ENCODE data around the gene ARHGAP27.
"Not testable (repeated sequence)": the region's sequence is repeated elsewhere in the genome, so short reads cannot be mapped to it uniquely, and the experiment has no call there.

The ARHGAP27 gene

DNA sequence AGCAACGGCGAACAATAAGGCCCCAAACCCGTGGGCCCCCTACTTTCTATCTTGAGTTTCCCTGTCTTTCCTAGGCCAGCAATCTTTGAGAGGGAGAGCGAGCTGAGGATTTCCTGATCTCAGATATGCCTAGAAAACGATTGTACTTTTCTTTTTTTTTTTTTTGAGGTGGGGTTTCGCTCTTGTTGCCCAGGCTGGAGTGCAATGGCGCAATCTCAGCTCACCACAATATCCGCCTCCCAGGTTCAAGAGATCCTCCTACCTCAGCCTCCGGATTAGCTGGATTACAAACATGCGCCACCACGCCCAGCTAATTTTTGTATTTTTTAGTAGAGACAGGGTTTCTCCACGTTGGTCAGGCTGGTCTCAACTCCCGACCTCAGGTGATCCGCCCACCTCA, 15.0 kb upstream of the ARHGAP27 start:
- not testable (repeated sequence) for DNase-seq

DNA sequence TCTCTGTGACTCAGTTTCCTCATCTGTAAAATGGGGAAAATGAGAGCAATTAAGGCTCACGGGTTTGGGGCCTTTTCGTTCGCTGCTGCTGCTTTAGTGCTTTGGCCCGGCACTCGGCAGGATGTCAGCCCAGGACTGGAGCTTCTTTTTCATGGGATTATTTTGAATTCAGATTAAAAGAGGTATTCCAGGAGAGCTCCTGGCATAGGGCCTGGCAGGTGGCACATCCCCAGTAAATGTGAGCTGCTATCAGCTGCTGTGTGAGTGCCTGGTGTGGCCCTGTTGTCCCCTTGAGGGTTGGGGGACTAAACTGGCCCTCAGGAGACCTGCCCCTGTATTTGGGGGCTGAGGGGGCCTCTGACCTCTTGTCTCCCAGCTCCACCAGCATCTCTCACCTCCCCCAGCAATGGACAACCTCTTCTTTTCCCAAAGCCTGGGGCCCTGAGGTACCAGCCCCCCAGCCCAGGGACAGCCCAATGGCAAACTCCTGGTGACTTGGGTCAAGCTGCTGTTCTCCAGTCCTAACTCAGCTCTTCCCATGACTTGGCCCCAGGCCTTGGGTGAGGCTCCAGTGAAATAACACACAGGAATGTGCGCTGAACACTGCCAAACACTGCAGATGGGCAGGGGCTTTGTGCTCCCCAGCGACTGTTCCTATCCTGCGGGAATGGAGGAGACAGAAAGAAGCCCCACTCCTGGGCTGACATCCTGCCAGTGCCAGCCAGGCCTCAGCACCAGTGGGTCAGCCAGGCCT, 14.4 kb upstream of the ARHGAP27 start:
- not testable (repeated sequence) for DNase-seq

DNA sequence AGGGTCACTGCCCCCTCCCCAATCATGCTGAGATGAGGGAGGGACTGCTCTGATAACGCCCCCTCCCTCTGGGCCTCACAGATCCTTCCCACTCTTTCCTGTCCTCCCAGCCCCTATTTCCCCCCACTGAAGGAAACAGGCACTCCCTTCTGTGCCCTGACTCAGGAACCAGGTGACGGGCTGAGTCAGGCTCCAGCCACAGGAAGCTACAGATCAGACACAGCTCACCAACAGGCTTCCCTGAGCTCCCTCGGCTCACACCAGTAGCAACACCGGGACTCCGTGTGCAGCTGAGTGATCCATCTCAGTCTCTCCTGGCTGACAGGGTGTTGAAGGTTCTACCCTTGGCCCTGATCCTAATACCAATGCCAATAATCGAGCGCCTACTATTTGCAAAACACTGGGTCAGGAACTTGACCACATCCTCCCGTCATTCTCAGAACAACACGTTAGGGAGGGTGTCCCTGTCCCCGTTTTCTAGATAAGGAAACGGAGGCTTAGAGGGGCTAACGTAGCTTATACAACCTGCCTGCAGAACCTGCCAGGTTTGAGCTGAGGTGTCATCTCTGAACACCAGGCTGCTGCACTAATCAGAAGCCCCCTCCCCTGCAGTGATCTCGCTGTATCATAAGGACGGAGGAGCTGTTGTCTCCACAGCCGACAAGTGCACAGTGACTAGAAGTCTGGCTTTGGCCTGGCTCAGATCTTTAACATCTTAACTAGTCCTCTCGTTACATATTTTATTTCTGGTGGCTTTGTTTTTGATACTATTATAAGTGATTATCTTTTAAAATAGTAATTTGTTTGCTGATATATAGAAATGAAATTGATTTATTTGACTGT, 13.5 kb upstream of the ARHGAP27 start:
- DNase-seq, result not testable (repeated sequence)

DNA sequence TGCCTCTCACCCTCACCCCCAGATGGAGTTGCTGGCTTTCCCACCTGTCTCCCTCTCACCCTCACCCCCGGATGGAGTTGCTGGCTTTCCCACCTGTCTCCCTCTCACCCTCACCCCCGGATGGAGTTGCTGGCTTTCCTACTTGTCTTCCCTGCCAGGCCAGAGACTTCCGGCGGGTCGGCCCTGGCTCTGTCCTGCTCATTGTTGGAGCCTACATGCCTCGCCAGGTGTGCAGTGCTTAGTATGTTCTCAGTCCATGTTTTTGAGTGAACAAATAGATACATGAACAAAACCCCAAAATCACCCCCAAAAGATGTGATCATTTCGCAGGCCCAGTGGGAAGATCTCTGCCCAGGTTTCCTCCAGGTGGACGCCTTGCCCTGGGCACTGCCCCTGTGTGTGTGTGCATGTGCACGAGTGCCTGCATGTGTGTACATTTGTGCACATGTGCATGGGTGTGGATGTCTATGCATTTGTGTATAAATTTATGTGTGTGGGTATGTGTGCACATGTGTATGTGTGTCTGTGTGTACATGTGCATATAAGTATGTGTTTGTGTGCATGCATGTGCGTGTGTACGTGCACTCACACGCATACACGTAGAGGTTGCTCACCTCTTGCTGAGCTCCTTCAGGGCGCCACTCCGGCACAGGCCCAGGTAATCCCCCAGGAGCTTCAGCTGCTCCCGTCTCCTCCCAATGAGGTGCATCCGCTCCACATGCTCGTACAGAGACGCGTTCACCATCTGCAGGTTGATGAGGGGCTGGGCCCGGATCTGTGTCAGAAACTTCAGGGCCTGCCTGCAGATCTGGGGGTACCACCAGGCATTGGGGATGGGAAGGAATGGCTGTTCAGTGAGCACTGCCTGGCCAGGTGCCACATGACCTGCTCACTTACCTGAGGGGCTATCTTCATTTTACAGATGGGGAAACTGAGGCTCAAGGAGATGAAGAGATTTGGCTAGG, 12.5 kb upstream of the ARHGAP27 start:
- not testable (repeated sequence) for DNase-seq

DNA sequence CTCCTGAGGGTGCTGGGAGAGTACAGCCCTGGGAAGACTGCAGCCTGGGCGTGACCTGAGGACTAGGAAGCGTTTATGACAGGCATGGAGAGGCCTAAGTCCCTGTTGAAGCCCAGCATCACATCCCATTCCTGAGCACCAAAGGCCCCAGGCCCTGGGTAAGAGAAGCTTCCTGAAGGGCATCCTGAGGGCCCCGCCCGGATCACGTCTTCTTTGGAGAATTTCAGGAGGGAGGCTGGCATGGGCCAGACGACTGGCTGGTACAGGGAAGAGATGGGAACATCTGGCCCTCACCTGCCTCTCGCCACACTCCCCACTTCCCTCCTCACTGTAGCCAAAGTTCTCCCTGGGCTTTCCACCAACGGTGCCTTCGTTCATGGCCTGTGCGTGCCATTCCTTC, 11.6 kb upstream of the ARHGAP27 start:
- DNase-seq, result not testable (repeated sequence)

DNA sequence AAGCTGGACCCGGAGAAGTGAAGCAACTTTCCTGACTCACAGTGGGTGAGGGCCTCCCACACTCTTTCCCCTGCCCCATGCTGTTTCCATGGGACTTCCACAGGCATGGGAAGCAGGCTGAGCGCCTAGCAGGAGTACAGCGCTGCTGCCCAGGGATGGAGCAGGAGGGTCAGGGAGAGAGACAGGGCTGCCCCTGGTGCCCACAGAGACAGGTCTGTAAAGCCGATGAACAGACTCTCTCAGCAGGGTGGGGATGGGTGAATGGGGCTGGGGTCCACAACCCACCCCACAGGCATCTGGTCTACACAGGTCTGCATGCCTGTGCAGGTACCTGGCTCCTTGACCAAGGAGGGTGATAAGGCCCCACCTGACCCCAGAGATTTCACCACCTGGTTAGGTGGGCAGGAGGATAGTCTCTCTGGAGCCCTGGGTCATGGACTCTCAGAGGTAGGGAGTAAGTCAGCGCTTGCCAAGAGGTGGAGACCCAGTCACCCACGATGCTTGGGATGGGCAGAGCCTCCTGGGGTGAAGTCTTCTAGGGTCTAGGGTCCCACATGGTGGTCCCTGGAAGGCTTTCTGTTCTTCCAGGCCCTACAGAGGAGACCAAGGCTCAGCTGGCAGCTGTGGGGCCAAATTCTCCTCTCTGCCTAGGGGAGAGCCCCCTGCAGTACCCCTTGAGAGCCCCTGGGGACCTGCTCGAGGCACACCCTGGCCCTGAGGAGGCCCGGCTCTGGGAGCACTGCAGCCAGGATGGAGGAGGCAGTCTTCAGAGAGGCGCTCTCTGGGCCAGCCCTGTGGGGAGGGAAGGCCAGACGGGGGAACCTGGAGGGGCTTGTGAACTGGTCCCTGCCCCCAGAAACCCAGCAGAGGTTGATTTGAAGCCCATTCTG, 10.9 kb upstream of the ARHGAP27 start:
- DNase-seq, result not testable (repeated sequence)

DNA sequence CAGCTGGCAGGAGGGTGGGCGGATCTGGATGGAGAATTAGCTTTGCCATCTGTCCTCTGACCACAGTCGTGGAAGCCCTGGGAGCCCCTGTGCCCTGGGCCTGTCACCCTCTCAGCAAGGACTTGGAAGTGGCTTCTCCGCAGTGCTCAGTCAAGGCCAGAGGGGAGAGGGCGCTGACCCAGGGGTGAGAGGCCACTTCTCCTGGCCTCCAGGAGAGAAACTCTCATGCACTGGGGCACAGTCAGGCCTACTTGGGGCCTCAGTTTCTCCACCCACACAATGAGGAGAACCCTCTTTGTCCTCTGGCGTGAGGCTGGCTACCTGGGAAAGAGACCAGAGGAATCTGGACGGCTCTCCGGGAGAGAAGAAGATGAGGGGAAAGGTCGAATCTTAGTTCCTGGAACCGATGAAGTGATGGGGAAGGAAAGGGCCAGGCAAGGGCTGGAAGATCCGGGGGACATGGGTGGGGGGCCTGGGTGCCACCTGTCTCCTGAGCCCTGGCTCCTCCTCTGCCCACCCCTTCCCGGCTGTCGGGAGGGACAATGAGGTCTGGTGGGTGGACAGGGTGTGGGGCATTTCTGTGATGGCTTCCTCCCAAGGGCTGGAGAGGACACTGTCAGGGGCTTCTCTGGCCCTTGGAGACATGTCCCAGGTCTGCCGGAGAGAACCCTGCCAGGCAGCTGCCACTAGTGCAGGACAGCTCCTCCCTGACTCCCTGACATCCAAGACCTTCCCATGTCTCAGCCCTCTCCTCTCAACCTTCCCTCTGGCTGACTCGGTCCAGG, 9.0 kb upstream of the ARHGAP27 start:
- DNase-seq, result no peak

DNA sequence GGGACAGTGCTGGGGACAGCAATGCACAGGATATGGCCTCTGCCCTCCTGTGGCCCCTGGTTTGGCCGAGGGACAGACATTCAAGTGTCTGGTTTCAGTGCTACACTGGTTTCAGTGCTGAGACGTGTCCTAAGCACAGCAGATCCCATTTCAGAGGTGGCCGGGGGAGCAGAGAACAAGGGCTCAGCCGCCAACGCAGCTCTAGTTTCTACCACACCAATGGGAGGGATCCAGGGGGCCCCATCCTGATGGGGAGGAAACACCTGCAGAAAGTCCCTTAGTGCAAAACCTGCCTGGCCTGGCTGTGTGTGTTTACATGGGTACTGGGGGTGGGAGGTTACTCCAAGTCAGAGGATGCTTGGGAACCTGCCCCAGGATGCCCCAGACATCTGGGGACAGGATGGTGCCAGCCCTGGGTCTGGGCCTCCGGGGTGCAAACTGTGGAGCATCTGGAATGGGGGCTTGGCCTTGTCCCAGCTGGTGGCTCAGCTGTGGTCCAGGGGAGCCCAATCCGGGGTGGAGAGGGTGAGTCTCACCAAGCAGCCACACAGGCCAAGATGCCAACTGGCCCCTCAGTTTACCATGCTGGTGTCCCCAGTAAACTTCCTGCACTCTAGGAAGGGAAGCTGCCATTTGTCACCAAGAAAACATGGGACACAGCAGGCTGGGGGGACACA, 8.3 kb upstream of the ARHGAP27 start:
- not testable (repeated sequence) for DNase-seq

DNA sequence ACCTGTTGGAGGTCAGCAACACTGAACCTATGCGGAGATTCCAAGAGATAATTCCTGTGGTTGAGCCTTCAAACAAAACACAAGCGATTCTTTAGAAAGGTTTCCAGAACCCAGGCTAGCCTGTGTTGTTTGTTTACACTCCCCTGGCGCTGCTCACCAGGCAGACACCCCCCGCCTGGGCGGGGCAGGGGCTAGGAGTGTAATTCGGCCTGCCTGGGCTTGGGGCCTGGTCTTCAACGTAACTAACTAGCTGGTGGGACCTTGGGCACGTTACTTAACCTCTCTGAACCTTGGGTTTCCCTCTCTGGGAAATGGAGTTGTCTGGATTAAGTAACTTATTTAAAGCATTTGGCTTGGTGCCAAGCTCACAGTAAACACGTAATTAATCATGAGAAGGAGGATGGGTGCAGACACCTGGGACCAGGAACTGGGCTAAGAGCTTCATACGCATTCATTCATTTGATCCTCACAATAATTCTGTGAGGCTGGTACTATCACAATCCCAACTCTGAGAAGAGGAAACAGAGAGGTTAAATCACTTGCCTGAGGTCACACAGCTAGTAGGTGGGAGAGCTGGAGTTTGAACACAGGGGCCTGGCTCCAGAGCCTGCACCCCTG, 7.6 kb upstream of the ARHGAP27 start:
- no peak for DNase-seq

DNA sequence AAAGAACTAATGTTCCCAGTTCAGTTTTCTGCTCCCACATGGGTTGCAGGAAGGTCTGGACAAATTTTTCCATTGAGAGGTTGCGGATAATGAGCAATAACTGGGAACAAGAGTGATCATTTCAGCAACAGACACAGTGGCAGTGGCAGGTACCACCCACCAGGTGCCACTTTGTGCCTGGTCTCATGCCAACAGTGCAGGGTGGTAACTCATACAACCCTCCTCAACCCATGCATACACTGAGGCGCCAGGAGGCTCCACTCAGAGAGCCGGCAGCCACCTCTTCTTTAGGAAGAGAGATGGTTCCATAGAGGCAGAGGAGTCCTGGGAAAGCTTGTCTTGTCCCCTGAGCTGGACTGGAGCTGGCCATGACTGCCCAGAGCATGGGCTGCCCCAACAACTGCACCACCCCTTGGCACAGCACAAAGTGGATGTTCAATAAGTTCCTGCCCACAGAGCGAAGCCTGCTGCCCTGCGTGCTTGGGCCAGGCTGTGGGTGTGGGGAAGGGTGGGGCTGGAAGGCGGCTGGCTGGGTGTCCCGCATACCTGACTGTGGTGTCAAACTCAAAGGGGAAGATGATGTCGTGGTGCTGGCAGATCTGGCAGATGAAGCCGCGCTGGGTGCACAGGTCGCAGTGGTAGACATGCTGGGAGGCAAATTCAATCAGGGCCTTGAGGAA, 6.4 kb upstream of the ARHGAP27 start:
- DNase-seq, result peak in 4 of 56 donors; percentile 13 to 31 (median 14)

DNA sequence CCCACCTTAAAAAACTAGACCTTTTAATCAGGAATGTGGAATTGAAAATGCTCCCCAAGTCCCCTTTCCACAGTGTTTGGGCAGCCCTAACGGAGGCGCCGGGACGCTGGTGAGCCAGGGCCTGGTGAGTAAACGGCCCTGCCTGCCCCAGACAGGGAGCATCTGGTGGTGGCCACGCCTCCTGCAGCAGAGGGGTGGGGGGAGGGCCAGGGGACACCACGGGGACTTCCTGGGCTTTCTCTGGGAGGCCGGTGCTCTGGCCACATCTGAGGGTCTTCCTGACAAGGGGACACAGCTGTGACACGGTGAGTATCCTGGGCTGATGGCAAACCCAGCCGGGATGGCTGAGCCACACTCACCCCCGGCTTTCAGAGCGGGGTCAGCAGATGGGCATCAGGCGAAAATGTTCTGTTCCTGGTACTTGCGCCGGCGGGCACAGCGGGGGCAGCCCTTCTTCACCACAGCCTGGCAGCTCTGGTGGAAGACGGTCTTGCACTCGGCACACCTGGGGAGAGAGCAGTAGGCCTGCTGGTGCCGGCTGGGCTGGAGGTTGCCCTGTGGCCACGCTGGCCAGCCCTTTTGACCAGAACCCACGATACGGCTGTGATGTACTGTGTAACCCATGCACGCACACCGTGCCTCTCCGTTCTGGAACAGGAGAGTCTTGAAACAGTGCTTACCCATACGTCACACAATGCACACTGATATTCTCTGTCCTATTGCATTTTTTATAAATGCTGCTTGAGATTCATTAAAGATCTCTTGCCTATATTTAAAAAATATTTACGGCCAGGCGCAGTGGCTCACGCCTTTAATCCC, 5.0 kb upstream of the ARHGAP27 start:
- DNase-seq, result no peak

DNA sequence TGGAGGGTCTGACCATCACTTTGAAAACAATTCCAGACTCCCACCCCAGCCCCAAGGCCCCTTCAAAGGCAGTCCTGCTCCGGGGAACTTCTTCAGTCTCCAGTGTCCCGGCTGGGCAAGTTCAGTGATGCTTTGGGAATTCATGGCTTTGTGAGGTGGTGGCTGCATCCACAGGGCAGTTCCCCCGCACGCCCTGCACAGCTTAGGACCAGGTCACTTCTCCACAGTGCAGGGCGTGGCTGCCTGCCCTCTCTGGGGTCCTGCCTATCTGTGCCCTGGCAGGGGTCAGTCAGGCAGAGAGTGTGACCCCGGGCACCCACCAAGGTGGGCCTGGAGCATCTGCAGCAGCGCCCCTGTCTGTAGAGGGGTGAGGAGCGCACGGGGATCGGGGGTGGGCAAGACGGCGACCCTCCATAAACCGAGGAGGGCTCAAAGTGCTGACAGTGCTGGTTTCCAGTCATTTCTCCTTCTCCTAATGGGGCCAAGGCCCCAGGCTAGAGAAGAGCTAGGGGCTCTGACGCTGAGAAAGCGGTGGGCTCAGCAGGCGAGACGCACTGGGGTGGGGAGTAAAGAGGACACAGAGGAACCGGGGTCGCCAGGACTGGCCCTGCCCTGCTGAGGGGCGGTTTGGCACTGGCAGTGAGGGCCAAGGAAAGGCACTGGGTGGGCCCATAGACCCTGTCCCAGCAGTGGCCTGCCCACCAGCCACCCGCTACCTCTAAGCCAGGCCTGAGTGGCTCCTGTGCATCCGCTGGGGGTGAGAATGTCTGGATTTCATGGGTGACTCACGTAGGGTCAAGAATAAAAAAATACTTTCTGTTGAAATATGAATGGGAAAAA, 4.2 kb upstream of the ARHGAP27 start:
- DNase-seq, result no peak

DNA sequence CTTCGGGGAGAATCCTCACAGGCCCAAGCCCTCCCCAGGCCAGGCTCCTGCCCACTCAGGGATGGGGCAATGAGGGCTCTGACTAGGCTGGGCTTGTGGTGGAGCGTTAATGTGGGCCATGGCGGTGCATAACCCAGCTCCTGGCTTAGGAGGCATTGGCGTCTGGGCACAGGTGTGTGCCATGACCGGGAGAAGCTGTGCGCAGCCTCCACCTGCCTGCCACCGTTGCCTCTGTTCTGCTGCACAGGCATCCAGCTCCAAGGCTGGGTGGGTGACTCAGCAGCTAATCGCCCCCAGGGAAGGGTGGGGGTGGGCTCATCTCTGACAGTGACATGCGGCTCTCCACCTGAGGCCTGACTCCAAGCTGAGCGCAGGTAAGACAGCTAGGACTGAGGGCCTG, 3.5 kb upstream of the ARHGAP27 start:
- DNase-seq, result peak in 38 of 56 donors; percentile 18 to 87 (median 52)

DNA sequence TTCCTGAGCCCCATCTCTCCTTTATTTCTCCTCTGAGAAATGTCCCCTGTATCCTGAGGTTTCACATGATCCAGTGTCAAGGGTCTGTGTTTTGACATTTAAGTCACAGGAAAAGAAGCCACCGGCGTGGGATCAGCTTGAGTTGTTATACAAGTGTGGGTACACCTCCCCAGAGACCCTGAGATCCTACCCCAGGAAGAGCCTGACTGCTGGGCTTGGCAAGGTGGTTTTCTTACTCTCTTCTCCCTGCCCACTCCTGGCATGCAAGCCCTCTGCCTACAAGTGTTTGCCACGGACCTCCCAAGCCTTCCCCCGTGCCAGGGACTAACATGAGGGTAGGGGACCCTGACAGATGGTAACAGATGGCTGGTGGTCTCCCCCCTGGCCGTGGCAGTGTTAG, 2.8 kb upstream of the ARHGAP27 start:
- no peak for DNase-seq

DNA sequence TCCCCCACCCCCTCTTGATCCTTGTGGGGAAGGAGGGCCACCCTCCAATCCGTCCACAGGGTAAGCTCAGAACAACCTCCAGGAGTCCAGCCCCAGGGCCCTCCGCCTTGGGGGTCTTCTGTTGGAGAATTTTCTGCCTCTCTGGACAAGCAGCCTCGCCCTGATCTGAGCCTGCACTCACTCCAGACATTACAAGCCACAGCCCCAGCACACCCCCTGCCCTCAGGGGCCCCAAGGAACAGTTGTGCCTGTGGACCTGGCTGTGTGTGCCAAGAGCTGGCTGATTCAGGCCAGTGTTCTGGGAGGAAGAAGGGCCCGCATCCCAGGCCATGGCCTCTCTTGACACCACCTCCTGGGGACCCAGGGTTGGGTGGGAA, 477 bp upstream of the ARHGAP27 start:
- no peak for DNase-seq
